ENCODE measurements around the gene ZNF746. TPM values are rescaled to one million over a fixed set of nuclear protein-coding genes. Genes with fewer than 3 reads are reported as not detected.

ZNF746 gene
- total RNA-seq, result 10 to 100 TPM; 24.4 to 26.0 TPM
- 10 to 100 TPM in 1 of 3 donors, 1 to 10 TPM in 2; 5.9 to 10.9 (median 7.2) TPM for polyA plus RNA-seq
- 34.8 to 47.1 (median 40.9) reads per million in 6 experiments for total RNA-seq

- Mint-ChIP-seq H3K4me3 (peak within 1 kb of the TSS; percentile 91 to 99 (median 96)), H3K36me3 (peaks cover 0 to 22% (median 2%) of the 10 kb centered on the region in 3 donors), H3K4me1 (peaks cover 16 to 40% (median 34%) of the 10 kb centered on the region in 4 donors), H3K27ac (peak within 1 kb of the TSS; percentile 86 to 98 (median 94)), H3K9me3 (no peaks in the 10 kb centered on the region), H3K27me3 (no peaks in the 10 kb centered on the region)
- ATAC-seq (peak; percentile 90 to 91), DNase-seq (peak; percentile 68 to 86 (median 76))
- POLR2A ChIA-PET, result interaction anchor here (2.5 kb wide), 1 partner anchor 37 kb away, joined by 13 read pairs; the partner anchor contains the start of gene ZNF777
Measured at GRCh38 chr7:149497467-149498261, at the start of gene ZNF746. Gene ZNF746, minus strand, starts transcription at chr7:149497809. Its CDS starts 273 bp downstream, at chr7:149497536.

GRCh38 chr7:149547126-149547525, 49.5 kb upstream of the ZNF746 start:
- POLR2A ChIA-PET, result no interaction called here
- Mint-ChIP-seq H3K4me1 (peaks cover 0 to 2% (median 0%) of the 10 kb centered on the region in 4 donors), H3K27ac (peak overlapping the region in 3 of 10 donors; percentile 7 to 75 (median 9)), H3K9me3 (no peaks in the 10 kb centered on the region), H3K36me3 (peaks cover 9 to 57% (median 22%) of the 10 kb centered on the region in 3 donors), H3K4me3 (no peak overlapping the region), H3K27me3 (no peaks in the 10 kb centered on the region)
- DNase-seq, result no peak
- no peak for ATAC-seq

- no peak for DNase-seq
- Mint-ChIP-seq H3K4me3 (no peak overlapping the region), H3K36me3 (peaks cover 9 to 49% (median 23%) of the 10 kb centered on the region in 3 donors), H3K9me3 (peaks cover 0 to 4% (median 0%) of the 10 kb centered on the region in 9 donors), H3K27me3 (no peaks in the 10 kb centered on the region), H3K4me1 (peaks cover 0 to 2% (median 0%) of the 10 kb centered on the region in 4 donors), H3K27ac (peak overlapping the region in 4 of 10 donors; percentile 12 to 86 (median 34))
- POLR2A ChIA-PET, result no interaction called here
- no peak for ATAC-seq
Measured at GRCh38 chr7:149546331-149546730, 48.7 kb upstream of the ZNF746 start.

- H3K4me1 Mint-ChIP-seq, result peaks cover 0 to 2% (median 0%) of the 10 kb centered on the region in 4 donors
- POLR2A ChIA-PET, result no interaction called here
Measured at GRCh38 chr7:149544028-149544427, 46.4 kb upstream of the ZNF746 start.

GRCh38 chr7:149532654-149533053, 35.0 kb upstream of the ZNF746 start:
- peaks cover 0 to 16% (median 15%) of the 10 kb centered on the region in 3 donors for H3K36me3 Mint-ChIP-seq
- H3K27me3 Mint-ChIP-seq, result no peaks in the 10 kb centered on the region
- peaks cover 4 to 13% (median 12%) of the 10 kb centered on the region in 4 donors for H3K4me1 Mint-ChIP-seq
- H3K4me3 Mint-ChIP-seq, result no peak overlapping the region
- no peak overlapping the region for H3K27ac Mint-ChIP-seq
- no peak for DNase-seq
- POLR2A ChIA-PET, result interaction anchor here (0.6 kb wide), 1 partner anchor 1819 kb away, joined by 3 read pairs; no protein-coding TSS in a partner anchor
- H3K9me3 Mint-ChIP-seq, result peaks cover 0 to 72% (median 13%) of the 10 kb centered on the region in 9 donors
- ATAC-seq, result no peak

More at GRCh38 chr7:149544028-149544427, 46.4 kb upstream of the ZNF746 start:
- H3K27ac Mint-ChIP-seq, result peak overlapping the region in 3 of 10 donors; percentile 12 to 78 (median 28)
- no peaks in the 10 kb centered on the region for H3K27me3 Mint-ChIP-seq
- peaks cover 4 to 42% (median 30%) of the 10 kb centered on the region in 3 donors for H3K36me3 Mint-ChIP-seq
- no peak overlapping the region for H3K4me3 Mint-ChIP-seq
- no peak for DNase-seq
- peaks cover 0 to 13% (median 2%) of the 10 kb centered on the region in 9 donors for H3K9me3 Mint-ChIP-seq
- ATAC-seq, result no peak

DNA sequence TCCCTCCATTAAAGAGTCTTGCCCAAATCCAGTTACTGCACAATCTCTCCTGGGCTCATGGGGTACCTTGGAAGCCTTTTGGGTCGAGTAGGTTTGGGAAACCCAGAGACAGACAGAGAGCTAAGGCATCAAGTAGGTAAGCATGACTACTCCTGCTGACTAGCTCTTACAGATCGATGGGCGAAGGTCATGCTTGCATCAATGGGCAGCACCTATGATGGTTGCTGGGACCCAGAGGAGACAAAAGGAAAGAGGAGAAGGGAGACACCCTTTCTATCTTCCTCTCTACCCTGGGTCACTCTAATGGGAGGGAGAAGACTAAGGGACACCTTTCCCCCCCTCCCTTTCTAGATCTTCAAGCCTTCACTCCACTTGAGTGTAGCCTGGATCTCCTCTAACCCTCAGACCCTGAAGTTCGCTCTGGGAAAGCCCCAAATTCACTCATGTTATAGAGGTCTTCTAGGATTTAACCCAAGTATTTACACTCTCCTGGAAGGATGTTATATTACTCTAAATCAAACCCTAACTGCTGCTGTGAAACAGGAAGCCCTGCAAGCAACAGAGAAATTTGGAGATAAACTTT, 31.6 kb upstream of the ZNF746 start:
- Mint-ChIP-seq H3K4me1 (peaks cover 0 to 2% (median under 1%) of the 10 kb centered on the region in 4 donors), H3K4me3 (no peak overlapping the region), H3K9me3 (peaks cover 0 to 80% (median 19%) of the 10 kb centered on the region in 9 donors), H3K36me3 (peaks cover 5 to 21% (median 19%) of the 10 kb centered on the region in 3 donors), H3K27me3 (peaks cover 0 to 2% (median 0%) of the 10 kb centered on the region in 5 donors), H3K27ac (no peak overlapping the region)
- DNase-seq (no peak), ATAC-seq (no peak)
- POLR2A ChIA-PET, result no interaction called here

- H3K36me3 Mint-ChIP-seq, result peaks cover 7 to 24% (median 21%) of the 10 kb centered on the region in 3 donors
- peak overlapping the region in 1 of 10 donors; percentile 13 for H3K27ac Mint-ChIP-seq
- H3K9me3 Mint-ChIP-seq, result peaks cover 0 to 64% (median 19%) of the 10 kb centered on the region in 9 donors
- ATAC-seq (no peak), DNase-seq (no peak)
- no peak overlapping the region for H3K4me3 Mint-ChIP-seq
- no peaks in the 10 kb centered on the region for H3K4me1 Mint-ChIP-seq
- POLR2A ChIA-PET, result no interaction called here
- peaks cover 0 to 2% (median 0%) of the 10 kb centered on the region in 5 donors for H3K27me3 Mint-ChIP-seq
Measured at GRCh38 chr7:149527414-149527813, 29.8 kb upstream of the ZNF746 start.

- Mint-ChIP-seq H3K36me3 (peaks cover 8 to 21% (median 19%) of the 10 kb centered on the region in 3 donors), H3K4me1 (no peaks in the 10 kb centered on the region), H3K27me3 (peaks cover 0 to 3% (median 0%) of the 10 kb centered on the region in 5 donors), H3K4me3 (no peak overlapping the region), H3K9me3 (peaks cover 0 to 43% (median 19%) of the 10 kb centered on the region in 9 donors), H3K27ac (no peak overlapping the region)
- DNase-seq (no peak), ATAC-seq (no peak)
- POLR2A ChIA-PET, result no interaction called here
Measured at GRCh38 chr7:149525280-149525679, 27.7 kb upstream of the ZNF746 start.

- no peaks in the 10 kb centered on the region for H3K4me1 Mint-ChIP-seq
- POLR2A ChIA-PET, result no interaction called here
- H3K4me3 Mint-ChIP-seq, result no peak overlapping the region
- H3K36me3 Mint-ChIP-seq, result peaks cover 8 to 20% (median 13%) of the 10 kb centered on the region in 3 donors
- no peak overlapping the region for H3K27ac Mint-ChIP-seq
- ATAC-seq (no peak), DNase-seq (no peak)
- peaks cover 0 to 6% (median 0%) of the 10 kb centered on the region in 5 donors for H3K27me3 Mint-ChIP-seq
- H3K9me3 Mint-ChIP-seq, result peaks cover 0 to 34% (median 15%) of the 10 kb centered on the region in 9 donors
Measured at GRCh38 chr7:149524394-149524793, 26.8 kb upstream of the ZNF746 start.

DNA sequence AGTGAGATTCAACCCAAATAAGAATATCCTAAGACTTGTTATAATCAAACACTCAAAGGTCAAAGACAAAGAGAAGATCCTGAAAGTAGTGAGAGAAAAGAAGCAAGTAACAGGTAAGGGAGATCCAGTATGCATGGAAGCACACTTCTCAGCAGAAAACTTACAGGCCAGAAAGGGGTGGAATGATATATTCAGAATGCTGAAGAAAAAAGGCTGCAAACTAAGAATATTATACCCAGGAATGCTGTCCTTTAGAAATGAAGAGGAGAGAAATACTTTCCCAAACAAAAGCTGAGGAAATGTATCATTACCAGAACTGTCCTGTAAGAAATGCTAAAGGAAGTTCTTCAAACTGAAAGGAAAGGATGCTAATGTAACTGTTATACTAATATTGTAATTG, 12.6 kb upstream of the ZNF746 start:
- Mint-ChIP-seq H3K36me3 (peaks cover 0 to 43% (median 19%) of the 10 kb centered on the region in 3 donors), H3K27me3 (peaks cover 0 to 6% (median 0%) of the 10 kb centered on the region in 5 donors), H3K4me3 (no peak overlapping the region), H3K4me1 (no peaks in the 10 kb centered on the region), H3K27ac (no peak overlapping the region), H3K9me3 (peaks cover 14 to 68% (median 50%) of the 10 kb centered on the region in 9 donors)
- ATAC-seq, result no peak
- POLR2A ChIA-PET, result no interaction called here
- no peak for DNase-seq

GRCh38 chr7:149509774-149510173, 12.2 kb upstream of the ZNF746 start:
- peaks cover 0 to 43% (median 23%) of the 10 kb centered on the region in 3 donors for H3K36me3 Mint-ChIP-seq
- POLR2A ChIA-PET, result no interaction called here
- H3K4me3 Mint-ChIP-seq, result no peak overlapping the region
- peaks cover 0 to 7% (median 0%) of the 10 kb centered on the region in 5 donors for H3K27me3 Mint-ChIP-seq
- H3K9me3 Mint-ChIP-seq, result peaks cover 13 to 69% (median 50%) of the 10 kb centered on the region in 9 donors
- H3K4me1 Mint-ChIP-seq, result no peaks in the 10 kb centered on the region
- no peak for ATAC-seq
- no peak for DNase-seq
- H3K27ac Mint-ChIP-seq, result no peak overlapping the region

DNA sequence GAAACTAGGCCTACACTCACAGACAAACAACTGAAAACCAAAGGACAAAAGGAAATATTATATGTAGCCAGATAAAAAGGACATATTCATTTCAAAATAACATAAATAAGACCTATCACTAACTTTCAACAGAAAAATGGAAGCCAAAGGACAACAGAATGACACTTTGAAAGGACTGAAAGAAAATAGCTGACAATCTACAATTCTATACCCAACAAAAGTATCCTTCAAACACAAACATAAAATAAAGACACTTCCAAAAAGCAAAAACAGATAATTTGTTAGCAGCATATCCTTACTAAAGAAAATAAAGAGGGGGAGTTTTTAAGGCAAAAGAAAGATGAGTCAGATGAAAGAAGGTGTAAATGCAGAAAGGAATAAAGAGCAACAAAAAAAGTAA, 7.9 kb upstream of the ZNF746 start:
- POLR2A ChIA-PET, result no interaction called here
- Mint-ChIP-seq H3K4me3 (no peak overlapping the region), H3K9me3 (peaks cover 0 to 40% (median 18%) of the 10 kb centered on the region in 9 donors), H3K27ac (no peak overlapping the region), H3K4me1 (peaks cover 0 to under 1% (median under 1%) of the 10 kb centered on the region in 4 donors), H3K36me3 (peaks cover 0 to 21% (median 14%) of the 10 kb centered on the region in 3 donors), H3K27me3 (peaks cover 0 to 13% (median 0%) of the 10 kb centered on the region in 5 donors)
- DNase-seq (no peak), ATAC-seq (no peak)
